Measurements from ENCODE around the gene PCDHGA1. TPM values are rescaled to one million over a fixed set of nuclear protein-coding genes. Genes with fewer than 3 reads are reported as not detected.
A peak's percentile ranks its signal among the peaks of the same experiment; 100 is the strongest.

The PCDHGA1 gene
- 2.2 and 2.3 TPM in 2 replicates for total RNA-seq (2021)
- Bru-seq, nascent RNA: percentile 59 among the genes with signal in this experiment
- percentile 68 among the genes with signal in this experiment for BruChase-seq, experiment 1, labeled RNA remaining after a 2-hour chase
- BruChase-seq, experiment 2, labeled RNA remaining after a 6-hour chase: percentile 76 among the genes with signal in this experiment
- long read RNA-seq: 0 reads

DNA sequence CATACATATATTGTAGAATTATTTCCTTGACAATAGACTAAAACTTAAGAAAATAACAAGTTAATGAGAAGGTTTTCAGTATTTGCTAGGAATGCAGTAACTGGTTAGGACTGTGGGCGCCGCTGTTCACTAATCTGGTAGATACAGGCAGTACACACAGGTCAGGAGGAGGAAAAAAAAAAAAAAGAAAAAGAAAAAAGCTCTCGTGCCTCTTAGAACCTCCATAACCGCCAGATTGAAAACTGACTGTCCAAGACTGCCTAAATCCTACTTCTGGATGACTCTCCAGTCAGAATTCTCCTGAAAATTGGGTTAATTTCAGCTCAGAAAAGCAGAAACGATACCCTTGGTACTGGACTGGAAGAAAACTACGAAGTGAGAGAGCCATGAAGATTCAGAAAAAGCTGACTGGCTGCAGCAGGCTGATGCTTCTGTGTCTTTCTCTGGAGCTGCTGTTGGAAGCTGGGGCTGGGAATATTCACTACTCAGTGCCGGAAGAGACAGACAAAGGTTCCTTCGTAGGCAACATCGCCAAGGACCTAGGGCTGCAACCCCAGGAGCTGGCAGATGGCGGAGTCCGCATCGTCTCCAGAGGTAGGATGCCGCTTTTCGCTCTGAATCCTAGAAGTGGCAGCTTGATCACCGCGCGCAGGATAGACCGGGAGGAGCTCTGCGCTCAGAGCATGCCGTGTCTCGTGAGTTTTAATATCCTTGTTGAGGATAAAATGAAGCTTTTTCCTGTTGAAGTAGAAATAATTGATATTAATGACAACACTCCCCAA is at the start of gene PCDHGA1:
PCDHGA1 (plus strand) TSS at position 216 of the 782 bp plus-strand sequence.
- no TSS peak for BruUV-seq (replicated peaks)
- no peaks in the 10 kb centered on the region for H3K4me1 ChIP-seq (ENCODE audit: insufficient read depth, low read length, poor library complexity, severe bottlenecking)
- no peak within 1 kb of the TSS for H3K4me3 ChIP-seq (ENCODE audit: low read depth, low read length, poor library complexity, severe bottlenecking)
- ChIA-PET POLR2A (ENCODE audit: low non-redundant PET) (interaction anchor here (0.6 kb wide), 1 partner anchor 15 kb away, joined by 5 read pairs; no protein-coding TSS in a partner anchor), CTCF (no interaction called here)
- H3K27me3 ChIP-seq (replicated peaks; ENCODE audit: insufficient read depth, low read depth, low read length, poor library complexity): no peaks in the 10 kb centered on the region
- no peak for TF ChIP-seq EZH2 (IDR thresholded peaks at IDR 0.05; ENCODE audit: borderline replicate concordance, low read depth, low read length, poor library complexity, severe bottlenecking)
- TF ChIP-seq, protein P1, sequence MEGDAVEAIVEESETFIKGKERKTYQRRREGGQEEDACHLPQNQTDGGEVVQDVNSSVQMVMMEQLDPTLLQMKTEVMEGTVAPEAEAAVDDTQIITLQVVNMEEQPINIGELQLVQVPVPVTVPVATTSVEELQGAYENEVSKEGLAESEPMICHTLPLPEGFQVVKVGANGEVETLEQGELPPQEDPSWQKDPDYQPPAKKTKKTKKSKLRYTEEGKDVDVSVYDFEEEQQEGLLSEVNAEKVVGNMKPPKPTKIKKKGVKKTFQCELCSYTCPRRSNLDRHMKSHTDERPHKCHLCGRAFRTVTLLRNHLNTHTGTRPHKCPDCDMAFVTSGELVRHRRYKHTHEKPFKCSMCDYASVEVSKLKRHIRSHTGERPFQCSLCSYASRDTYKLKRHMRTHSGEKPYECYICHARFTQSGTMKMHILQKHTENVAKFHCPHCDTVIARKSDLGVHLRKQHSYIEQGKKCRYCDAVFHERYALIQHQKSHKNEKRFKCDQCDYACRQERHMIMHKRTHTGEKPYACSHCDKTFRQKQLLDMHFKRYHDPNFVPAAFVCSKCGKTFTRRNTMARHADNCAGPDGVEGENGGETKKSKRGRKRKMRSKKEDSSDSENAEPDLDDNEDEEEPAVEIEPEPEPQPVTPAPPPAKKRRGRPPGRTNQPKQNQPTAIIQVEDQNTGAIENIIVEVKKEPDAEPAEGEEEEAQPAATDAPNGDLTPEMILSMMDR (conservative IDR thresholded peaks at IDR 0.05; ENCODE audit: low read depth, low read length): peak; percentile 52
- H3K36me3 ChIP-seq (ENCODE audit: insufficient read depth, low read length, poor library complexity, severe bottlenecking): no peaks in the 10 kb centered on the region
- peaks cover 41% of the 10 kb centered on the region for H3K9me3 ChIP-seq (ENCODE audit: low read depth, low read length, poor library complexity, severe bottlenecking)
- H3K27ac ChIP-seq (ENCODE audit: low read depth, low read length, poor library complexity, severe bottlenecking): no peak within 1 kb of the TSS
- intact Hi-C loops (cut with micrococcal nuclease; ENCODE audit: unreplicated experiment): no loop called here
- DNase-seq (ENCODE audit: low spot score): no peak

DNA sequence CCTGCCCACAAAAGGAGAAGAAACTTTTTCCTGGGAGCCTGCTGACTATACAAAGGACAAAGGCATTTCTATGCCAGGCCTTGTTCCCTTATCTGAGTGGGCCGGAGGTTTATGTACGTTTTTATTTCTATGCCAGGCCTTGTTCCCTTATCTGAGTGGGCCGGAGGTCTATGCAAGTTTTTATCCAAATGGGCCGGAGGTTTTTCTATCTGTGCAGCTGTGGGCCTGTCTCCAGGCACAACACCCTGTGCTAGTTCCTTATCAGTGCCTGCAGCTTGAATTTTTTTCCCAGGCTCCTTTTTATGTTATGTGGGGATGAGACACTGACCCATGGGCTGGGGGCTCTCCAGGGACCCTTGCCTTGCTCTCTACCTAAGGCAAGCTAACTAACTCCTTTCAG is 31.9 kb upstream of the PCDHGA1 start:
- no peak for DNase-seq (ENCODE audit: low spot score)
- Histone ChIP-seq H3K27me3 (replicated peaks; ENCODE audit: insufficient read depth, low read depth, low read length, poor library complexity) (no peaks in the 10 kb centered on the region), H3K27ac (ENCODE audit: low read depth, low read length, poor library complexity, severe bottlenecking) (no peak overlapping the region), H3K9me3 (ENCODE audit: low read depth, low read length, poor library complexity, severe bottlenecking) (no peaks in the 10 kb centered on the region), H3K36me3 (ENCODE audit: insufficient read depth, low read length, poor library complexity, severe bottlenecking) (no peaks in the 10 kb centered on the region), H3K4me3 (ENCODE audit: low read depth, low read length, poor library complexity, severe bottlenecking) (no peak overlapping the region), H3K4me1 (ENCODE audit: insufficient read depth, low read length, poor library complexity, severe bottlenecking) (no peaks in the 10 kb centered on the region)
- BruUV-seq (replicated peaks): no TSS peak
- POLR2A ChIA-PET (ENCODE audit: low non-redundant PET): no interaction called here
- TF ChIP-seq, protein P1 (conservative IDR thresholded peaks at IDR 0.05; ENCODE audit: low read depth, low read length): no peak
- TF ChIP-seq EZH2 (IDR thresholded peaks at IDR 0.05; ENCODE audit: borderline replicate concordance, low read depth, low read length, poor library complexity, severe bottlenecking): no peak
- CTCF ChIA-PET: no interaction called here
- intact Hi-C loops (cut with micrococcal nuclease; ENCODE audit: unreplicated experiment): no loop called here

DNA sequence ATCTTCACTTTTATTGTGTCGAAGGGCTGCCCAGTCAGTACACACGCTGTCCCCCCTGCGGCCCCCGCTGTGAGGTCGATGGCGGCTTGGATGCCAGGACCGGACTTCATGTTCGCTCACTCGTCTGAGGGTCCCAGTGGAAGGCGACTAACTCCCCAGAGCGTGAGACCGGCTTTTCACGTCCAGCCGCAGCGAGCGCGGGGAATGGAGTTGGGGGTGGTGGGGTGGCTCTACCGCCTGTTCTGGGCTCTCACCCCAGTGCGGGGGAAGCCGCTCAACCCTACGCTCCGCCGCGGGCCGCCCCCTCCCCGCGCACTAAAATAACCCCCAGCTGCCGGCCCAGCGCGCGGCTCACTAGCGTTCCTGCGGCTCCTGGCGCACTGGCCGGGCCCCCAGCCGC is 26.6 kb upstream of the PCDHGA1 start, which contains the start of gene SLC25A2:
SLC25A2 (minus strand) TSS at position 294 of the 400 bp plus-strand sequence; CDS start at position 110, 184 bp downstream.
- ChIA-PET CTCF (no interaction called here), POLR2A (ENCODE audit: low non-redundant PET) (no interaction called here)

More for the DNA sequence above, 26.6 kb upstream of the PCDHGA1 start, which contains the start of gene SLC25A2:
- intact Hi-C loops (cut with micrococcal nuclease; ENCODE audit: unreplicated experiment): no loop called here
- Histone ChIP-seq H3K4me1 (ENCODE audit: insufficient read depth, low read length, poor library complexity, severe bottlenecking) (no peaks in the 10 kb centered on the region), H3K27ac (ENCODE audit: low read depth, low read length, poor library complexity, severe bottlenecking) (no peak within 1 kb of the TSS), H3K36me3 (ENCODE audit: insufficient read depth, low read length, poor library complexity, severe bottlenecking) (no peaks in the 10 kb centered on the region), H3K4me3 (ENCODE audit: low read depth, low read length, poor library complexity, severe bottlenecking) (no peak within 1 kb of the TSS), H3K27me3 (replicated peaks; ENCODE audit: insufficient read depth, low read depth, low read length, poor library complexity) (no peaks in the 10 kb centered on the region), H3K9me3 (ENCODE audit: low read depth, low read length, poor library complexity, severe bottlenecking) (peaks cover 20% of the 10 kb centered on the region)
- no peak for DNase-seq (ENCODE audit: low spot score)
- BruUV-seq (replicated peaks): no TSS peak
- TF ChIP-seq EZH2 (IDR thresholded peaks at IDR 0.05; ENCODE audit: borderline replicate concordance, low read depth, low read length, poor library complexity, severe bottlenecking): no peak
- TF ChIP-seq, protein P1 (conservative IDR thresholded peaks at IDR 0.05; ENCODE audit: low read depth, low read length): no peak

All from A673 (cell line).